HT1080 (cell line): Measurements from ENCODE around the gene SSBP1. TPM values are rescaled to one million over a fixed set of nuclear protein-coding genes. Genes with fewer than 3 reads are reported as not detected.
A peak's percentile ranks its signal among the peaks of the same experiment; 100 is the strongest.
"Not testable (repeated sequence)": the region's sequence is repeated elsewhere in the genome, so short reads cannot be mapped to it uniquely, and the experiment has no call there.

Experiments used
- DNase-seq: peaks from one replicate; pipeline ENCODE4 v3.0.0-alpha.2; 2015; ENCODE audit warnings: low read depth
- small RNA-seq: library from RNA; depleted of rRNA; stranded (forward); fragments of <200 nt; gene quantifications from one replicate; pipeline ENCODE3, GENCODE V24; 2014
- total RNA-seq: library from RNA; depleted of rRNA; stranded (reverse); fragments of >200 nt; shearing (Covaris generic); gene quantifications from 2 replicates; pipeline ENCODE4 v1.2.3, GENCODE V29; 2014; rRNA removed

SSBP1 gene
- total RNA-seq, 1 experiment from 2014 or later, result 370 TPM

DNA sequence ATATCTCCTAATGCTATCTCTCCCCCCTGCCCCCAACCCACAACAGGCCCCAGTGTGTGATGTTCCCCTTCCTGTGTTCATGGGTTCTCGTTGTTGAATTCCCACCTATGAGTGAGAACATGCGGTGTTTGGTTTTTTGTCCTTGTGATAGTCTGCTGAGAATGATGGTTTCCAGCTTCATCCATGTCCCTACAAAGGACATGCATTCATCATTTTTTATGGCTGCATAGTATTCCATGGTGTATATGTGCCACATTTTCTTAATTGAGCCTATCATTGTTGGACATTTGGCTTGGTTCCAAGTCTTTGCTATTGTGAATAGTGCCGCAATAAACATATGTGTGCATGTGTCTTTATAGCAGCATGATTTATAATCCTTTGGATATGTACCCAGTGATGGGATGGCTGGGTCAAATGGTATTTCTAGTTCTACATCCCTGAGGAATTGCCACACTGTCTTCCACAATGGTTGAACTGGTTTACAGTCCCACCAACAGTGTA lies 32.0 kb downstream of the SSBP1 start:
- not testable (repeated sequence) for DNase-seq

DNA sequence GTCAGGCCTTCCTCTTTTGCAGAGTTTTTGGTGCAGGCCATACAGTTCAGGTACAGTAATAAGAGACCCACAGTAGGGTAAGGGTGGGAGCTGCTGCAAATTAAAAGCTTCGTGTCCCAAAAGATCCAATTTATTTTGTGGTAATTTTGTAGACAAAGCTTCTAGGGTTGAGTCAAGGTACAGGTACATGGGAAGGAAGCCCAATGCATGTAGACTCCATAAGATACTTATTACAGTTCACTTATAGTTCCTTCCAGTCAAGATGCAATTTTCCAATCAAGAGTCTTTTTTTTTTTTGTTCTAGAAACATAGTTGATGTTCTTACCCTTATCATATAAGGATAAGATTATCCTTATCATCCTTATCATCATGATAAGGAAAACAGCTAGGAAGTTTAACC lies 38.2 kb downstream of the SSBP1 start, which contains the start of gene TAS2R4:
Gene TAS2R4, plus strand, starts transcription at position 301 of the 400 bp plus-strand sequence. CDS start 1,815 bp downstream, outside the sequence.
- no peak for DNase-seq

DNA sequence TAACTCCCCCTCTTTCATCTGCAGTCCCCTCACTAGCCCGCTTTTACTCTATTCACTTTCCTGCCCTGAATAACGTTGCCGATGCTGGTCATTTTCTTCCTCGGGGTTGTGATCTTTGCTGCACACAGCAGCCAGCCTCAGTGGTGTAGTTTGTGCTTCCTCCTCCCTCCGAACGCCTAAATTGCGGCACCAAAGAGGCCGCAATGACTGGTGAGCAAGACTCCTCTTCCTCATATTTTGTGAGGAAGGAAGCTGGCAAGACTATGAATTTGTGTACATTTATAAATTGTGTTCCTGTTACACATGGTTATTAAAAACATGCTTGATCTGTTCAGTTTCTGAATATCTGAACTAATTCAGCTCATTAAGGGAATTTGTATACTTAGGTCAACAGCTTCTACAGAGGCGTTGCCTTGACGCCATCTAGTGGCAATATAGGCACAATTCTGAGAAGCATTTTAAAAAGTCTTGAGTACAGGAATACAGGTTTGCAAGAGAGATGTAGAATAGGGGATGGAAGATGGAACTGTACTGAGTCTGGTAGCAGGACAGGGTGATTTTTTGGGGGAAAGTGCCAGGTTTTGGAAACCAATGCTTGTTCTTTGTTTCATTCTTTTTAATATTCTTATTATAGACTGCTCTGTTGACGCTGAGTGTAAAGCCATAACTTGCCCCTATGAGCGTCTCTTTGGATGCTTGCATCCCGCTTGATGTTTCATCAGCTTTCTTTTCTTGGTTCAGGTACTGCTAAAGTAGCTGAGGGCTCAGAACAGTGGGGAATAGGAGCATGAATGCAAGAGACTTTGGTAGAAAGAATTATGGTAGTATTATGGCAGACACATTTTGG lies 47.8 kb downstream of the SSBP1 start:
- peak; percentile 44 for DNase-seq

DNA sequence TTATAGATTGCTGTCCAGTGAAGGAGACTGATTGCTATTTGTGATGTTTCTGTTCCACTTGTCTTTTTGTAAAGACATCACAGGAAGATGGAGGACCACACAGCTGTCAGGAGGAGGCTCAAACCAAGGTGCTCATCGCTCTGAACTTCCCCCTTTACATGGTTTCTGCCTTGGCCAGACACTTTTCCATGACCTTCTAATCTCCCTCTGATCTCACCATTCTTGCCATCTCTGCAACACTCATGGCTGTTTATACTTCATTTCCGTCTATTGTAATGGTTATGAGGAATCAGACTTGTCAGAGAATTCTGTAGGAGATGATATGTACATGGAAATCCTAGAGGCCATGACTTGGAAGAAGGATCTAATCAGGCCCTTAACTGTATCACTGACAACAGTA lies 50.1 kb downstream of the SSBP1 start:
- no peak for DNase-seq

DNA sequence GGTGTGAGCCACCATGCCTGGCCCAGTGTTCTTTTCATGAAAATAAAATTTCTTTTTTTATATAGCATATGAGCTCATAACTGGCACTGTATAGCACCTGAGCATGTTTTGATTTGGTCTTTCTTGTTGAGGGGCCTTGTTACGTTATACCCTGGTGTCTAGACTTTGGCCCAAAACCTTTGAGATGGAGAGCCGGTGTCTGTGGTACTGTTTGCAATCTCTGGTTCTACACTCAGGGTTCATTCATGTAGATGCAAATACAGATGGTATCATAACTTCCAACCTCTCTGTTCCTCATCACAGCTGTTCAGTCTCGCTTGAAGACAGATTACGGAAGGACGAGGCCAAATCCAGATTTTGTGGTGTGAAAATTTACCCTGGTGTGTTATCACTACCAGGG lies 51.8 kb downstream of the SSBP1 start, which contains the start of gene TAS2R5:
Gene TAS2R5, plus strand, starts transcription at position 301 of the 400 bp plus-strand sequence. CDS start 145 bp downstream, outside the sequence.
- DNase-seq, result no peak

DNA sequence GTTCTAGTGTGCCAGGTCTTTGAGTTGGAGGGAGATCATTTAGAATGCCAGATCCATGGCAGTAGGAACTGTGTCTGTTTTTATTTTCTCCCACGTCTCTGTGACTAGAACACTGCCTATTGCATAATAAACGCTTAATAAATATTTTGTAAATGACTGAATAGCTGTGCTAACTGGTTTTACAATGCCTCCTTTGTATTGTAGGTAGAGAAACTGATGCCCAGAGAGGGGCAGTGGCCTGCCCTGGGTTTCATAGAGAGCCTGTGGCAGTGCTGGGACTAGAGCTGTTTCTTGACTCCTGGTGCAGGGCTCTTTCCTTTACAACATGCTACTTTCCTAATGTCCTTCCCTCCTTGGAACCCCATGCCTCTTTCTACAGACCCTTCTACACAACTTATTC lies 54.4 kb downstream of the SSBP1 start:
- no peak for DNase-seq

Small RNAs within 50 kb of the gene (small RNA-seq; reads per million reads assigned to genes)
- gene RNU1-82P, result not detected

Other genes starting within 250 kb of the SSBP1 start
- 57.9 and 58.3 TPM in 2 replicates for gene AGK, start 186.9 kb upstream of the SSBP1 start, total RNA-seq
- gene DENND11, start 36.2 kb upstream of the SSBP1 start, total RNA-seq, result 12.5 and 15.7 TPM in 2 replicates
- gene WEE2, start 30.0 kb upstream of the SSBP1 start, total RNA-seq, result 0.03 TPM in 2 replicates
- 0.10 TPM in 1 of 2 replicates, not detected in the other for gene TAS2R3, start 25.7 kb downstream of the SSBP1 start, total RNA-seq
- gene TAS2R4, start 38.3 kb downstream of the SSBP1 start, total RNA-seq, result 0.14 and 0.63 TPM in 2 replicates
- 0.30 and 0.98 TPM in 2 replicates for gene TAS2R5, start 51.9 kb downstream of the SSBP1 start, total RNA-seq
- gene PRSS37, start 103.1 kb downstream of the SSBP1 start, total RNA-seq, result not detected in 2 replicates
- not detected in 2 replicates for gene OR9A4, start 178.0 kb downstream of the SSBP1 start, total RNA-seq
- not detected in 2 replicates for gene CLEC5A, start 208.6 kb downstream of the SSBP1 start, total RNA-seq
- gene TAS2R38, start 235.4 kb downstream of the SSBP1 start, total RNA-seq, result not detected in 2 replicates